ENCODE data around the gene TNS1. TPM values are rescaled to one million over a fixed set of nuclear protein-coding genes. Genes with fewer than 3 reads are reported as not detected.

The TNS1 gene
- polyA plus RNA-seq, 1 of the 3 experiments (the other 2 are of a cell fraction): 12.1 TPM

DNA sequence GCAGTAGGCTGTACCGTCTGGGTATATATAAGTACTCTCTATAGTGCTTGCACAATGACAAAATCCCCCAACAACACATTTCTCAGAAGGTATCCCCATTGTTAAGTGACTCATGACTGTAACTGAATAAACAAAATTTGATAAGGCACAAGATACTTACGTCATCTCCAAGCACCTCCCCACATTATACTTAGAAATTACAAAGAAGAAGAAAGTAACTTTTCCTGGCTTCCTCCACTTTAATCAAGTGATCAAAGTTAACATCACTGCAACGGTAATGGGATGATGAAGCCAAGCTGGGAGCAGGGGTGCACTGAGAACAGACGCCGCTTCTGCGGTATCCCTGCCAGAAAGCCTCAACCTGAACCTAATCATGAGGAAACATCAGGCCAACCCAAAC is 9.7 kb downstream of the TNS1 start:
- Histone ChIP-seq H3K4me3 (ENCODE audit: low read depth in 2 of 2, low read length in 1 of 2) (no peak overlapping the region), H3K9me2 (no peaks in the 10 kb centered on the region), H3F3A (replicated peaks; ENCODE audit: insufficient read depth) (peaks cover 43% of the 10 kb centered on the region), H3K27ac (ENCODE audit: low read depth in 2 of 2, low read length in 1 of 2) (peak overlapping the region in 1 of 2 experiments; percentile 94; a peak in 2 of 4 replicates), H3K79me2 (ENCODE audit: insufficient read depth) (peaks cover 77% of the 10 kb centered on the region), H3K9ac (no peak overlapping the region), H4K20me1 (ENCODE audit: insufficient read depth) (peaks cover 57% of the 10 kb centered on the region), H3K9me3 (no peaks in the 10 kb centered on the region), H3K27me3 (ENCODE audit: insufficient read depth) (no peaks in the 10 kb centered on the region), H2AFZ (ENCODE audit: low read depth) (no peak overlapping the region), H3K4me2 (peak overlapping the region; percentile 44), H3K4me1 (ENCODE audit: control insufficient read depth in 1 of 2, insufficient read depth in 2 of 2, low read depth in 1 of 2, low read length in 1 of 2) (peaks cover 28 to 49% of the 10 kb centered on the region in 2 experiments; a peak in 3 of 4 replicates), H3K36me3 (replicated peaks in 1 of 2; ENCODE audit: control insufficient read depth in 1 of 2, insufficient read depth in 2 of 2, low read length in 1 of 2) (peaks cover 5 to 15% of the 10 kb centered on the region in 2 experiments)
- WGBS (ENCODE audit: low lambda C conversion rate): 61% methylated on average over 6 of the region's 6 CpGs
- ChIA-PET CTCF (interaction anchor here (1.0 to 30.4 kb wide), 40 partner anchors 8 to 1260 kb away, joined by 3 to 666 read pairs (median 6); partner anchors contain the start of genes RUFY4 and TNS1), POLR2A (no interaction called here)
- DNase-seq: no peak
- TF ChIP-seq TEAD4 (IDR thresholded peaks at IDR 0.05; ENCODE audit: borderline replicate concordance, insufficient read depth): no peak

- H3K9me2 ChIP-seq: no peaks in the 10 kb centered on the region
- WGBS (ENCODE audit: low lambda C conversion rate): no CpG with 5 or more reads among the region's 3 CpGs
- H3K27ac ChIP-seq (ENCODE audit: low read depth in 2 of 2, low read length in 1 of 2): peak overlapping the region in 1 of 2 experiments; percentile 94; a peak in 1 of 4 replicates
- no peaks in the 10 kb centered on the region for H3K27me3 ChIP-seq (ENCODE audit: insufficient read depth)
- H2AFZ ChIP-seq (ENCODE audit: low read depth): no peak overlapping the region
- no peaks in the 10 kb centered on the region for H3K9me3 ChIP-seq
- H3K9ac ChIP-seq: no peak overlapping the region
- peaks cover 33 to 51% of the 10 kb centered on the region in 2 experiments; a peak in 3 of 4 replicates for H3K4me1 ChIP-seq (ENCODE audit: control insufficient read depth in 1 of 2, insufficient read depth in 2 of 2, low read depth in 1 of 2, low read length in 1 of 2)
- no peak overlapping the region for H3K4me3 ChIP-seq (ENCODE audit: low read depth in 2 of 2, low read length in 1 of 2)
- H3F3A ChIP-seq (replicated peaks; ENCODE audit: insufficient read depth): peaks cover 39% of the 10 kb centered on the region
- no peak overlapping the region for H3K4me2 ChIP-seq
- ChIA-PET POLR2A (no interaction called here), CTCF (interaction anchor here (1.5 to 30.4 kb wide), 5 partner anchors 37 to 199 kb away, joined by 5 to 666 read pairs (median 16); no protein-coding TSS in a partner anchor)
- H4K20me1 ChIP-seq (ENCODE audit: insufficient read depth): peaks cover 62% of the 10 kb centered on the region
- peaks cover 5 to 23% of the 10 kb centered on the region in 2 experiments for H3K36me3 ChIP-seq (replicated peaks in 1 of 2; ENCODE audit: control insufficient read depth in 1 of 2, insufficient read depth in 2 of 2, low read length in 1 of 2)
- no peak for DNase-seq
- TF ChIP-seq SMC3 (IDR thresholded peaks at IDR 0.05; ENCODE audit: low read depth, low read length) (no peak), FOSL2 (IDR thresholded peaks at IDR 0.05; ENCODE audit: borderline replicate concordance, low read depth) (no peak), GABPA (IDR thresholded peaks at IDR 0.05; ENCODE audit: low read depth) (no peak), IRF3 (IDR thresholded peaks at IDR 0.05; ENCODE audit: low read depth, low read length) (no peak), JUND (IDR thresholded peaks at IDR 0.05) (no peak), YY1 (IDR thresholded peaks at IDR 0.05; ENCODE audit: low read depth) (no peak), EP300 (IDR thresholded peaks at IDR 0.05; ENCODE audit: borderline replicate concordance in 1 of 2, low read depth in 1 of 2, low read length in 1 of 2) (no peak), PBX3 (IDR thresholded peaks at IDR 0.05) (no peak), RXRA (IDR thresholded peaks at IDR 0.05; ENCODE audit: borderline replicate concordance, low read depth) (no peak)
- TF ChIP-seq, protein P1, sequence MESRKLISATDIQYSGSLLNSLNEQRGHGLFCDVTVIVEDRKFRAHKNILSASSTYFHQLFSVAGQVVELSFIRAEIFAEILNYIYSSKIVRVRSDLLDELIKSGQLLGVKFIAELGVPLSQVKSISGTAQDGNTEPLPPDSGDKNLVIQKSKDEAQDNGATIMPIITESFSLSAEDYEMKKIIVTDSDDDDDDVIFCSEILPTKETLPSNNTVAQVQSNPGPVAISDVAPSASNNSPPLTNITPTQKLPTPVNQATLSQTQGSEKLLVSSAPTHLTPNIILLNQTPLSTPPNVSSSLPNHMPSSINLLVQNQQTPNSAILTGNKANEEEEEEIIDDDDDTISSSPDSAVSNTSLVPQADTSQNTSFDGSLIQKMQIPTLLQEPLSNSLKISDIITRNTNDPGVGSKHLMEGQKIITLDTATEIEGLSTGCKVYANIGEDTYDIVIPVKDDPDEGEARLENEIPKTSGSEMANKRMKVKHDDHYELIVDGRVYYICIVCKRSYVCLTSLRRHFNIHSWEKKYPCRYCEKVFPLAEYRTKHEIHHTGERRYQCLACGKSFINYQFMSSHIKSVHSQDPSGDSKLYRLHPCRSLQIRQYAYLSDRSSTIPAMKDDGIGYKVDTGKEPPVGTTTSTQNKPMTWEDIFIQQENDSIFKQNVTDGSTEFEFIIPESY (IDR thresholded peaks at IDR 0.05; ENCODE audit: borderline replicate concordance, low read depth): no peak
- H3K79me2 ChIP-seq (ENCODE audit: insufficient read depth): peaks cover 77% of the 10 kb centered on the region
Observed at GRCh38 chr2:217992061-217992460, 10.7 kb downstream of the TNS1 start.
